DMS53 treated with DMSO at 0.1 percent for 48 hours (cell line): ENCODE data around the gene GALNT17.
"Not testable (repeated sequence)": the region's sequence is repeated elsewhere in the genome, so short reads cannot be mapped to it uniquely, and the experiment has no call there.

ENCODE experiments used
- DNase-seq: peaks from one replicate; lab custom pipeline; 2025; ENCODE audit not compliant: unreplicated experiment; lab: John Stamatoyannopoulos, UW

Gene GALNT17

DNA sequence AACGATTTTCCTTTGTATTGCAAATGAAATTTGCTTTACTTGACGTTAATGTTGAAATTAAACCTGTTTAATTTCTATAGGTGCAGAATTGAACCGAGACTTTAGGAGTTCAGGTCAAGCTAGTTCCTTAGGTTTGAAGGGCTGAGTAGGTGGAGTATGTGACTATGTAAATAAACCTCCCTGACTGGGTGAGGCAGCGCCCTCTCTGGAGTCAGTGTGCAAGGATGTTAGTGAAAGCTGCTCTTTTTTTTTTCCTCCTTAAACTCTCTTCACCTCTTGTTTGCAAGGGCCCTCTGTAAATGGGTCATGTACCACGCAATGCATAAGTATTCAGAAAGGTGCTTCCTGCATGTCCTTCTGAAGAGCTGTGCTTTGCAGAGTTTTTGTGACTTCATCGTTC lies 33.8 kb downstream of the GALNT17 start:
- no peak for DNase-seq

DNA sequence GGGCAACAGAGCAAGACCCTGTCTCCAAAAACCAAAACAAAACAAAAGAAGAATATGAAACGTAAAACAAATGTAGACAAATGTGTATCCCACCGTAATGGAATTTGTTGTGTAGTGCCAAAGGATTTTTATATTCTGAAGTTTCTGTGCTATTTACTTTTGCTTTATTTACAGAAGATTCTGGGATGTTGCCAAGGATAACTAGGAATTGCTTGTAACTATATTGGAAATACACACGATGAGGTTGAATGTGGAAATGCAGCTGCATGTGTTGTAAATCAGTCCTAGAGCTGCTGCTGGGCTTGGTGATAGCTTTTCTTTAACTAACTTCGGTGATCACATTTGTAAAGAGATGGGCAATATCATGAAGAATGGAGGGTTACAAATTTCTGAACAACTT lies 39.5 kb downstream of the GALNT17 start:
- no peak for DNase-seq

DNA sequence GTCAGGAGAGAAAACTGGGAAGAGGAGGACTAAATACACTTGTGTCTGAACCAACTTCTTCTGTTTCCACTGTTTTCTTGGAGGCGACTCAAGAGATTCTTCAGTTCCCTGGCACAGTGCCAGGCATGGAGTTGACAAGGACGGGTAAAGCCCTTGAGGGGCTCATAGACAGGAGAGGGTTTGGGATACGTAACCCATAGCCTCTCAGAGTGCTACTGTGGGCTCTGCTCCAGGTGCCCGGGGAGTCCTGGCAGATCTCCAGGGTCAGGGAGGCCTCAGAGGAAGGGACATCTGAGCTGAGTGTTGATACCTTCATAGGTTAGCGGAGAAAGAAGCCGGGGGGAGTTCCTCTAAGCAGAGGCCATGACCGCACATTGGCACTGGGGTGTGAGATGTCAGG lies 42.0 kb downstream of the GALNT17 start:
- DNase-seq: no peak

DNA sequence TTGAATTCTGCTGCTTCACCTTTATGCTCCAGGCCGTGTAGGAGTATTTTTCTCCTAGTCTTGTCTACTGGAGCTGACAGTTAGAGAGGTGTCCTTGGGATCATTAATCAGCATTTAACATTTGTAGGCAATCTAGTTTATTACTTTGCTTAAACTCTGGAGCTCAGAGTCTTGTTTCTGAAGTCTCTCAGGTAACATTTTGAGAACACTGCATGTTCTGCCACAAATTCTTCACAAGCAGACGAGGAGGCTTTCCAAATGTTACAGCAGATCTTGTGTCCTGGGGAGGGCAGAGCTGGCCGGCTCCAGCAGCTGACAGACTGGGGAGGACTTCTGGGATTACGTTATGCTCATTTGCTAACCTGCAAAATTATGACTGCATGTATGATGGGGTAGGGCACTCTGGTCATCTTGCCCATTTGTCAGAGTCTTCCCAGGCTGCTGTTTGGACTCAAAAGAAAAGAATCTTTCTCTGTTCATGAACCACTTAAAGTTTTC lies 50.5 kb downstream of the GALNT17 start:
- no peak for DNase-seq

DNA sequence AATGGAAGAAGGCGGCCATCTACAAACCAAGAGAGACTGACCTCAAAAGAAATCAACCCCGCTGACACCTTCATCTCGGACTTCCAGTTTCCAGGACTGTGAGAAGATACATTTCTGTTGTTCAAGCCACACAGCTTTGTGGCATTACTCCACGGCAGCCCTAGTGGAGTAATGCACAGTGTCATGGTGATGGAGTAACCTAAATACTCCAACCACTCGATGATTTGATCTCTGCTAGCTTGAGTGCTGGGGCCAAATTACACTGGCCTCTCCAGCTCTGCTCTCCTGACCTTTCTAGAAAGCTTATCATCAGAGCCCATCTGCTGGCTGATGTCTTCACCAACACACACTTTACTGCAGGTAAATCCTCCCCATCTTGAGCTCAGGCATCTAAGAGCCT lies 52.2 kb downstream of the GALNT17 start:
- DNase-seq: no peak

DNA sequence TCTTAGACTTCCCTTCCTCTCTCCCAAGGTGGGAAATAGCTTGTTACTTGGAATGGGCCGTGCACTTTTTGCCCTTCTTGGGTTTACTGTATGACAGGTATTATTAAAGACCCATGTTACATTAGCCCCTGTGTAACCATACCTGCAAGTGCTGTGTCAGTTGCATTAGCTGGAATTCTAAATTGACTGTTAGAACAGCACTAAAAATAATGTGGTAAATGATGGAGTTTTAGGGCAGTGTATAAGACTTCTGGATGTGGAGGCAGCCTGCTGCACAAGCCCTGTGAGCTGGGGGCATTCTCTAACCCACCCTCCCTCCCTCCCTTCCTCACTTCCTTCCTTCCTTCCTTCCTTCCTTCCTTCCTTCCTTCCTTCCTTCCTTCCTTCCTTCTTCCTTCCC lies 52.7 kb downstream of the GALNT17 start:
- DNase-seq: no peak

DNA sequence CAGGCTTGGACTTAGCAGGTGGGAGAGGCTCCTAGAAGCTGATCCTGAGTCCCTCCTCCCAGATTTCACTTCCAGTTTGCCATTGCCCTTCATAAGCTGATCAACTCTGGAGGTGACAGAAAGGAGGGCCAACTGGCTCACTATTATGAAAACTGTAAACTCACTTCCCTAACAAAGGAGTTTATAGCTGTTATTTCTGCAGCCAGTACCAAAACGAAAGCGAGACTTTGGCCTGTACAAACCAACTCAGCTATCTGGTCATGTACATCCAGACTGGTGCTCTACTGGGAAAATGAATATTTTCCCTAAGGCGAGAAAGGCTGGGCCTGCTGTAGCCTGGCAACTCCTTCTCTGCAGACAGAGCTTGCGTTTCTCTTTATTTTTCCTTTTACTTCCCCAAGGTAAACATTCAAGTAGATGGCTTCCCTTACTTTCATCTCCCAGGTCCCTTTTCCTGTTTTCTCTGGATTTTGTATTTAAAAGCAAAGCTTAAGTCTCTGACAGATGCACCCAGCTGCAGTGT lies 54.7 kb downstream of the GALNT17 start:
- no peak for DNase-seq

DNA sequence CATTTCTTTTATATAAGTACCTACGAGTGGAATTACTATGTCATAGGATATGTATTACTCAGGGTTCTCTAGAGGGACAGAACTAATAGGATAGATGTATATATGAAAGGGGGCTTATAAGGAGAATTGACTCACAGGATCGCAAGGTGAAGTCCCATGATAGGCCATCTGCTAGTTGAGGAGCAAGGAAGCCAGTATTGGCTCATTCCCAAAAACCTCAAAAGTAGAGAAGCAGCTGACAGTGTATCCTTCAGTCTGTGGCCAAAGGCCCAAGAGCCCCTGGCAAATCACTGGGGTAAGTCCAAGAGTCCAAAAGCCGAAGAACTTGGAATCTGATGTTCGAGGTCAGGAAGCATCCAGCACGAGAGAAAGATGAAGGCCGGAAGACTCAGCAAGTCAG lies 59.8 kb downstream of the GALNT17 start:
- DNase-seq: no peak

DNA sequence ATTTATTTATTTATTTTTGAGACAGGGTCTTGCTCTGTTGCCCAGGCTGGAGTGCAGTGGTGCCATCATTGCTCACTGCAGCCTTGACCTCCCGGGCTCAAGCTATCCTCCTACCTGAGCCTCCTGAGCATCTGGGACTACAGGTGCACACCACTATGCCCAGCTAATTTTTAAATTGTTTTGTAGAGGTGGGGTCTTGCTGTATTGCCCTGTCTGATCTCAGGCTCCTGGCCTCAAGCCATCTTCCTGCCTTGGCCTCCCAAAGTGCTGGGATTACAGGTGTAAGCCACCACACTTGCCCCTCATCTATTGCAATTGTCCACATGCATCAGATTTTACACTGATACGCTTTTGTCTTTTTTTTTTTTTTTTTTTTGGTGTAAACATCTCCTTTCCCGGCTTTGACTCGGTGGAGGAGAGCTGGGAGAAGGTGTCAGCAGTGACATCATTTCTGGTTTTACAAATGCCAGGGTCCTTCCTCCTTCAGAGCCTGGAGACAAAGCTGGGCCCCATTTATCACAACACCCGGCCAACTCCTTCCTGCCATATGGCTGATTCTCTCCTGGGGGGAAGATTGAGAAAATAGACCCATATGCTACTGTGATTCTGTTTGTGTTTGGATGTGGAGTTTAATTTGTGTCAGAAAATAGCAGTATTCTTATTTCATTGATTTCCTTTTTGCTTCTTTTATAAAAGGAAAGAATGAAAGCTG lies 61.3 kb downstream of the GALNT17 start:
- DNase-seq: no peak

DNA sequence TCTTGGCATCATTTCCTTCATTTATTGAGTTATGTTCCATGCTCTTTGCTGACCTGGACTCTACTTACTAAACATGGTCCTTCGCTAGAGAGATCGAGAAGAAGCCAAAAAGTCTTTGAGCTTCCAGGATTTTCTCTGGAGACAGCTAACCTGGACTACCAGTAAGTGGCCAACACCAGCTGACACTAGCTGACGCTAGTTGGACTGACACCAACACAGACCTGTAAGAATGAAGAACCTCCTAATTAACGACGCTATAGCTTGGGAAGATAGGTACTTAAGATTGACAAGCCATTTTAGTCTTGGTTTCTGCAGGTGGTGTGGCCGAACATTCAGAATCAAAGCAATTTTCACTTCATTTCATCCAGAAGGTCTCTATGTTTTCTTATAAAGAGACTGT lies 66.4 kb downstream of the GALNT17 start:
- no peak for DNase-seq

DNA sequence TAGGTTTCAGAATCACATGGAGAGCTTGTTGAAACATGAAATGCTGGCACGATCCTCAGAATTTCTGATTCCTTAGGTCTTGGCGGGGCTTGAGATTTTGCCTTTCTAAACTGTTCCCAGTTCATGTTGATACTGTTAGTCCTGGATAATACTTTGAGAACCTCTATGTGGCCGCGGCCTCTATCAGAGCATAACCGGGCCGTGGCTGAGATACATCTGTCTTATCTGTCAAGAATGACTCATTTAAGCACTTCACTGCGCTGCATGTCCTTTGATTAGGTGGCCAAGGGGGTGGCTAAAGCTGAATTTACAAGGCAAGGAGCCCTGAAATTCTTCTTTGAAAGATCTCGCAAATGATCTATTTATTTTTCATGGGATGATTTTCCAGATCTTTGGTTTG lies 66.9 kb downstream of the GALNT17 start:
- DNase-seq: no peak

DNA sequence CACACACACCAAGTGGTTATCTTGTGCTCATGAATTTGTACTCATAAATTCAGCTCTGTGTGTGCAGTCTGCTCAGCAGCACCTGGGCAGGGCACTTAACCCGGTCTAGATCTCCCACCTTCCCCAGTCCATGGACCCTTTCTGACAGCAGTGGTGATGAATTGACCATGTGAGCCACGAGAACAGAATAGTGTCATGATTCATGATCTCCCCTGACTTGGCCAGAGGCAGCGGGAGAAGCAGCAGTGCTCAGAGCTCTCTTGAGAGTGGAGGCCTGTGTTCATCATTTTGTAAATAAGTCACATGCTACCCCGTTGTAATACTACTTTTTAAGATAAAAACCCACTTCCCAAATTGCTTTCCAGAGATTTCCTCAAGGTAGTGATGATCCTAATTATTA lies 74.2 kb downstream of the GALNT17 start:
- DNase-seq: no peak

DNA sequence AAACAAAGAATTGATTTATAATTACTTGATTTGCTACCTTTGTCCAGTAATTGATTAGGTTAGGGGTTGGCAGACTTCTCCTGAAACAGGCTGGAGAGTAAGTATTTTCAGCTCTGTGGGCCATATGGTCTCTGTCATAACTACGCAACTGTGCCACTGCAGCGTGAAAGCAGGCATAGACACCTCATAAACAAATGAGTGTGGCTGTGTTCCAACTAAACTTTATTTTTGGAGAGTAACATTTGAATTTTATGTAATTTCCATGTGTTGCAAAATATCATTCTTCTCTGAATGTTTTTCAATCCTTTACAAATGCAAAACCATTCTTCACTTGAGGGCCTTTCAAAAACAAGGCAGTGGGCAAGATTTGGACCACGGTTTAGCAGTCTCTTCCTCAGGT lies 76.9 kb downstream of the GALNT17 start:
- DNase-seq: no peak

DNA sequence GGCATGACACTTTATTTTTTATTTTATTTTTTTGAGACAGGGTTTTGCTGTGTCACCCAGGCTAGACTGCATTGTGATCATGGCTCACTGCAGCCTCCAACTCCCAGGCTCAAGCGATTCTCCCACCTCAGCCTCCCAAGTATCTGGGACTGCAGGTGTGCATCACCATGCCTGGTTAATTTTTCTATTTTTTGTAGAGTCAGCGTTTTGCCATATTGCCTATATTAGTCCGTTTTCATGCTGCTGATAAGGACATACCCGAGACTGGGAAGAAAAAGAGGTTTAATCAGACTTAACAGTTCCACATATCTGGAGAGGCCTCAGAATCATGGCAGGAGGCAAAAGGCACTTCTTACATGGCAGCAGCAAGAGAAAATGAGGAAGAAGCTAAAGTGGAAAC lies 77.5 kb downstream of the GALNT17 start:
- not testable (repeated sequence) for DNase-seq

DNA sequence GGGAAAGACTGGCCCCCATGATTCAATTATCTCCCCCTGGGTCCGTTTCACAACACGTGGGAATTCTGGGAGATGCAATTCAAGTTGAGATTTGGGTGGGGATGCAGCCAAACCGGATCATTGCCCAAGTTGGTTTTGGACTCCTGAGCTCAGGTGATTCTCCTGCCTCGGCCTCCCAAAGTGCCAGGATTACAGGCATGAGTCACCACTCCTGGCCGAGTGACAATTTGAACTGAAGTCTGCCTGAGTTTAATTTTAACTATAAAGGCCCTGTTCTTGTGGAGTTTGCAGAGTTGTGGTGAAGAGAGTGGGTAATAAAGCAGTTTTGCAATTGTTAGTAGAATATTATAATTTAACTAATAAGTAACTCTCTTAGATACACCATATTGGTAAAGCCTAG lies 78.3 kb downstream of the GALNT17 start:
- DNase-seq: no peak

DNA sequence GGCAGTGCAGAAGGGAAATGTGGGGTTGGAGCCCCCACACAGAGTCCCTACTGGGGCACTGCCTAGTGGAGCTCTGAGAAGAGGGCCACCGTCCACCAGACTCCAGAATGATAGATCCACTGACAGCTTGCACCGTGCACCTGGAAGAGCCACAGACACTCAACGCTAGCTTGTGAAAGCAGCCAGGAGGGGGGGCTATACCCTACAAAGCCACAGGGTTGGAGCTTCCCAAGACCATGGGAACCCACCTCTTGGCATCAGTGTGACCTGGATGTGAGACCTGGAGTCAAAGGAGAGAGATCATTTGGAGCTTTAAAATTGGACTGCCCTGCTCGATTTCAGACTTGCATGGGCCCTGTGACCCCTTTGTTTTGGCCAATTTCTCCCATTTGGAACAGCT lies 80.5 kb downstream of the GALNT17 start:
- DNase-seq: not testable (repeated sequence)

DNA sequence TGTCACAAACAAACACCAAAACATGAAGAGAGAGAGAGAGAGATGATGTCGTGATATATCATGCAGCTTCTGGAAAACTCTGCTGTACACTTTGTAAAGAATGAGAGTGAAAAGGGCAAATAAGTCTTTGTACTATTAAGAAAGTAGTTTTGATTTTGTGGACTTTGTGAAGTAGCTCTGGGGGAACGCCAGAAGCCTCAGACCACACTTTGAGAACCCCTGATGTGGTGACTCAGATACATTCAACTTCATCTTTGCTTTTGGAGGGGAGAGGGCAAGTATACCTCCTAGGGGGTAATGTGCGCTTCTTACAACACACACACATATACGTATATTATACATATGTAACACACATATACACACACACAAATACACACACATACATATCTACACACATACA lies 84.3 kb downstream of the GALNT17 start:
- no peak for DNase-seq

DNA sequence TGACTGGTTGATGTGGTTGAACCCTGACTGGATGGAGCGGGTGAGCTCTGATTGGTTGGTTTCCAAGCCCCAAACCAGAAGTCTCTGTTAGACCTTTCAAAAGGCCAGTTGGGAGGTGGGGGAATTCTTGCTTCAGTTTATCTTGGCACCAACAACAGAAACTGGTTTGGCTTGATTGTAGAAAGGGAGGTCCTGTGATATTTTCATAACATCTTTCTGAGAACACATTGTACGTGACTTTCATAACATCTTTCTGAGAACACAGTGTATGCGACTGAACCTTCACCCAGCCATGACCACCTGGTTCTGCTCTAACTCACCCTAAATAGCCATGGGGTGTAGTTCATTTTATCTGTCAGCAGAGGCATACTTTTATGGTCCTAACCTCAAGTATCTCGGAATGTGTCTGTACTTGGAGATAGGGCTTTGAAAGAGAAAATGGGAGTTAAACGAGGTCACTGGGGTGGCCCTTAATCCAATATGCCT lies 88.3 kb downstream of the GALNT17 start:
- DNase-seq: no peak

DNA sequence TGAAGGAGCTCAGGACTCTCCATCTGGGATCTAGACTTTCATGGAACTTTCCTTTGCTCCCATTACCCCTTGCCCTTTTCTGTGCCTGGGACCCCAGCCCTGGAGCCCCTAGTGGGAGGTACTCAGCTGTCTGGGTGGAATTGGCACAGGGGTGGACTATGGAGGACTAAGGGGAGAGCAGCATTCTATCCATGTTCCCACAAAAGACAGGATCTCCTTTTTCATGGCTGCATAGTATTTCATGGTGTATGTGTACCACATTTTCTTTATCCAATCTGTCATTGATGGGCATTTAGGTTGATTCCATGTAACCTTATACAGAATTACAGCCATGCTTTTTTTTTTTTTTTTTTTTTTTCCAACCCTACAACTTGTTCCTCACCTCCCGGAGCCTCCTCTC lies 89.1 kb downstream of the GALNT17 start:
- no peak for DNase-seq

DNA sequence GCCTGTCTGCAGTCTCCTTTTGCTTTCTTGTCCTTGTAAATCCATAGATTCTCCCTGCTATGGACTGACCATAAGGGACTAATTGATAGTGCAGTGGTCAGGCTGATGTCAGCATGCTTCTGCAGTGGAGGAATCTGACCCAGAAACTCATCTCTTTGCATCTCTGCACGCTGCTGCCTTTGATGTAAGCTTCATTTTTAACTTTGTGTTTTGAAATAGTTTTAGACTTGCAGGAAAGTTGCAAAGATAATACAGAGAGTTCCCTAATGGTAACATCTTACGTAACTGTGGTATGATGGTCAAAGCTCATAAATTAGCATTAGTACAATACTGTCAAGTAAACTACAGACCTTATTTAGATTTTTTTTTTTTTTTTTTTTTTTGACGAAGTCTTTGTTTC lies 89.6 kb downstream of the GALNT17 start:
- DNase-seq: no peak

DNA sequence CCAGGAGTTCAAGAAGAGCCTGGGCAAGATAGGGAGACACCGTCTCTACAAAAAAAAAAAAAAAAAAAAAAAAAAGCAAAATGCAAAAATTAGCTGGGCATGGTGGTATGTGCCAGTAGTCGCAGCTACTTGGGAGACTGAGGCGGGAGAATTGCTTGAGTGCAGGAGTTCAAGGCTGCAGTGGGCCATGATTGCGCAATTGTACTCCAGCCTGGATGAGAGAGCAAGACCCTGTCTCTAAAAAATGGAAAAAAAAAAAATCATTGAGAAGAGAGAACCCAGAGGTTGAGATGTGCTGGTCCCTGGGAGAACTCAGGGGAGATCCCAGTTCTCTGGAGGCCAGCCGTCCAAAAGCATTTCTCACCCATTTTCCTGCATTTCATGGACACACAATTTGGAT lies 95.2 kb downstream of the GALNT17 start:
- no peak for DNase-seq

DNA sequence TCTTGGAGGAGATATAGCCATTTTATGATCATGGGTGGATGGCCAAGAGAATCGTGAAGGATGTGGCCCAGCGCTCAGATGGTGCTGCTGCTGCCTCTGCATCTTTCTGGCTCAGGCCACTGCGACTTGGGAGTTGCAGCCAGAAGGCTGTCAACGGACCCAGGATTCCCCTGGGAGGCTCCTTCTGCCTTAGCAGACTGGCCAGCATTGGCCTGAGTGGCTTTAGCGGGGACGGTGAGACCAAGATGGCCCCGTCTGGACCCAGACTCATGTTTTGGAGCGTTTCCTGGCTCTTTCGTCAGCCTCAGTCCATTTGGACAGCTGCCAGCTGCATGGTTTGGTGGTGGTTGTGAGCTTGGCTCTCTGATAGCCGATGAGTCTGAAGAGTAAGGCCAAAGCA lies 97.2 kb downstream of the GALNT17 start:
- DNase-seq: no peak

DNA sequence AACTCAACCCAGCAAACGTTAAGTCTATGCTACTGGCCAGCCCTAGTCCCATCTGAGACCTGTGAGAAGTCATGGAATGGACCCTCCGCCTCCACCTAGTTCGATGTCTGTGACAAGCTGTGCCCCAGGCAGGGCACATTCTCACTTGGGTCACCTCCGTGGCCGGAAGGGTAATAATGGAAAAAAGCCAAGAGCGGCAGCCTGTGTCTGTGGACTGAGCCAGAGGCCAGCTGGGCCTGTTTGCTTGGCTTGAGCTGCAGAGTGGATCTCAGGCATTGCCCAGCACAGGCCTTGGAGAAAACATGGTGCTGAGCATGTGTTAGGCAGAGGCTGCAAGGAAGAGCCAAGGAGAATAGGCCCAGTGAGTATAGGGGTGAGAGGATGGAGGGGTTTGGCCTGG lies 97.8 kb downstream of the GALNT17 start:
- no peak for DNase-seq
